Stimulated activated effector memory CD8-positive, alpha-beta T cell treated with anti-CD3 and anti-CD28 coated beads, Interleukin-12 subunit alpha, Interleukin-12 subunit beta, amount 100 ng/mL, for 72 hours (primary cell): ENCODE measurements around the gene DNMT3B.
"Not testable (repeated sequence)": the region's sequence is repeated elsewhere in the genome, so short reads cannot be mapped to it uniquely, and the experiment has no call there.

Experiments
- ATAC-seq: fragments of 150-1000 bp; cut with Tn5 transposase; 2 replicates; pipeline ENCODE4 v1.10.0; 2021
- DNase-seq, 2 donors: peaks; one replicate each; pipeline ENCODE4 v3.0.0; 2021 to 2022; ENCODE audit warnings: low spot score in 2 of 2
- H3K27ac Mint-ChIP-seq: one replicate; pipeline ENCODE4 v1.8.0; 2022; ENCODE audit warnings: mild to moderate bottlenecking, mixed read lengths
- H3K36me3 Mint-ChIP-seq: one replicate; pipeline ENCODE4 v1.8.0; 2022; ENCODE audit warnings: mild to moderate bottlenecking, mixed read lengths
- H3K4me1 Mint-ChIP-seq: one replicate; pipeline ENCODE4 v1.8.0; 2022; ENCODE audit warnings: mixed read lengths
- H3K4me3 Mint-ChIP-seq: one replicate; pipeline ENCODE4 v1.8.0; 2022; ENCODE audit warnings: mild to moderate bottlenecking, mixed read lengths
- H3K9me3 Mint-ChIP-seq: one replicate; pipeline ENCODE4 v1.8.0; 2022; ENCODE audit warnings: mixed read lengths

DNMT3B gene

GRCh38 chr20:32761831-32762753 is at the start of gene DNMT3B:
TSS of gene DNMT3B (plus strand) at chr20:32762385. CDS start at chr20:32780324, 17,939 bp downstream.
- peak; percentile 65 to 87 for DNase-seq
- H3K9me3 Mint-ChIP-seq: no peaks in the 10 kb centered on the region
- H3K4me3 Mint-ChIP-seq: peak within 1 kb of the TSS; percentile 82
- peak; percentile 82 for ATAC-seq
- peaks cover 14% of the 10 kb centered on the region for H3K4me1 Mint-ChIP-seq
- H3K36me3 Mint-ChIP-seq: no peaks in the 10 kb centered on the region
- H3K27ac Mint-ChIP-seq: peak within 1 kb of the TSS; percentile 78

GRCh38 chr20:32718749-32719348 is 43.3 kb upstream of the DNMT3B start:
- no peak for ATAC-seq
- Mint-ChIP-seq H3K36me3 (peaks cover 58% of the 10 kb centered on the region), H3K4me3 (no peak overlapping the region), H3K9me3 (no peaks in the 10 kb centered on the region), H3K27ac (peak overlapping the region; percentile 4), H3K4me1 (peaks cover 6% of the 10 kb centered on the region)
- DNase-seq: no peak

- H3K27ac Mint-ChIP-seq: peak overlapping the region; percentile 61
- H3K4me1 Mint-ChIP-seq: peaks cover 16% of the 10 kb centered on the region
- ATAC-seq: no peak
- peaks cover 58% of the 10 kb centered on the region for H3K36me3 Mint-ChIP-seq
- DNase-seq: no peak
- H3K9me3 Mint-ChIP-seq: no peaks in the 10 kb centered on the region
- no peak overlapping the region for H3K4me3 Mint-ChIP-seq
Observed at GRCh38 chr20:32727683-32728082, 34.5 kb upstream of the DNMT3B start.

GRCh38 chr20:32728435-32728834 is 33.8 kb upstream of the DNMT3B start:
- not testable (repeated sequence) for H3K4me3 Mint-ChIP-seq, DNase-seq, H3K9me3 Mint-ChIP-seq, ATAC-seq
- peaks cover 16% of the 10 kb centered on the region for H3K4me1 Mint-ChIP-seq
- H3K27ac Mint-ChIP-seq: peak overlapping the region; percentile 61
- H3K36me3 Mint-ChIP-seq: peaks cover 63% of the 10 kb centered on the region

GRCh38 chr20:32729334-32729733 is 32.9 kb upstream of the DNMT3B start:
- not testable (repeated sequence) for DNase-seq, H3K9me3 Mint-ChIP-seq, ATAC-seq, H3K4me3 Mint-ChIP-seq
- Mint-ChIP-seq H3K27ac (peak overlapping the region; percentile 61), H3K4me1 (peaks cover 16% of the 10 kb centered on the region), H3K36me3 (peaks cover 63% of the 10 kb centered on the region)

- no peak overlapping the region for H3K4me3 Mint-ChIP-seq
Observed at GRCh38 chr20:32731882-32732266, 30.3 kb upstream of the DNMT3B start.

GRCh38 chr20:32737371-32738223 is 24.6 kb upstream of the DNMT3B start:
- ATAC-seq: peak; percentile 95
- Mint-ChIP-seq H3K36me3 (peaks cover 8% of the 10 kb centered on the region), H3K4me3 (peak overlapping the region; percentile 36), H3K27ac (peak overlapping the region; percentile 87), H3K4me1 (peaks cover 36% of the 10 kb centered on the region), H3K9me3 (no peaks in the 10 kb centered on the region)
- DNase-seq: peak; percentile 26 to 58

More at GRCh38 chr20:32731882-32732266, 30.3 kb upstream of the DNMT3B start:
- DNase-seq (no peak), ATAC-seq (no peak)
- peaks cover 28% of the 10 kb centered on the region for H3K4me1 Mint-ChIP-seq
- H3K9me3 Mint-ChIP-seq: no peaks in the 10 kb centered on the region
- no peak overlapping the region for H3K27ac Mint-ChIP-seq
- peaks cover 41% of the 10 kb centered on the region for H3K36me3 Mint-ChIP-seq

- no peak overlapping the region for H3K27ac Mint-ChIP-seq
- H3K9me3 Mint-ChIP-seq: no peaks in the 10 kb centered on the region
- H3K4me1 Mint-ChIP-seq: peaks cover 34% of the 10 kb centered on the region
- DNase-seq (no peak), ATAC-seq (no peak)
- no peaks in the 10 kb centered on the region for H3K36me3 Mint-ChIP-seq
- H3K4me3 Mint-ChIP-seq: no peak overlapping the region
Observed at GRCh38 chr20:32741151-32741550, 21.0 kb upstream of the DNMT3B start.

- H3K27ac Mint-ChIP-seq: peak overlapping the region; percentile 98
- DNase-seq: peak in 1 of 2 donors; percentile 62
- H3K36me3 Mint-ChIP-seq: no peaks in the 10 kb centered on the region
- H3K4me3 Mint-ChIP-seq: peak overlapping the region; percentile 95
- no peaks in the 10 kb centered on the region for H3K9me3 Mint-ChIP-seq
- H3K4me1 Mint-ChIP-seq: peaks cover 21% of the 10 kb centered on the region
- peak; percentile 33 for ATAC-seq
Observed at GRCh38 chr20:32742322-32743236, 19.6 kb upstream of the DNMT3B start.

GRCh38 chr20:32743237-32744112 is 18.7 kb upstream of the DNMT3B start, which contains the start of gene COMMD7:
TSS of gene COMMD7 (minus strand) at chr20:32743467. CDS start at chr20:32743391, 76 bp downstream.
- peak within 1 kb of the TSS; percentile 95 for H3K4me3 Mint-ChIP-seq
- H3K36me3 Mint-ChIP-seq: no peaks in the 10 kb centered on the region
- DNase-seq: peak; percentile 48 to 79
- peaks cover 14% of the 10 kb centered on the region for H3K4me1 Mint-ChIP-seq
- peak within 1 kb of the TSS; percentile 98 for H3K27ac Mint-ChIP-seq
- H3K9me3 Mint-ChIP-seq: no peaks in the 10 kb centered on the region
- peak; percentile 88 for ATAC-seq

GRCh38 chr20:32749914-32750637 is 12.1 kb upstream of the DNMT3B start:
- Mint-ChIP-seq H3K27ac (no peak overlapping the region), H3K36me3 (no peaks in the 10 kb centered on the region), H3K4me3 (no peak overlapping the region), H3K4me1 (peaks cover 10% of the 10 kb centered on the region), H3K9me3 (no peaks in the 10 kb centered on the region)
- no peak for ATAC-seq
- DNase-seq: no peak

- peaks cover 10% of the 10 kb centered on the region for H3K4me1 Mint-ChIP-seq
- H3K36me3 Mint-ChIP-seq: no peaks in the 10 kb centered on the region
- no peak overlapping the region for H3K4me3 Mint-ChIP-seq
- no peak overlapping the region for H3K27ac Mint-ChIP-seq
- DNase-seq: no peak
- no peaks in the 10 kb centered on the region for H3K9me3 Mint-ChIP-seq
- no peak for ATAC-seq
Observed at GRCh38 chr20:32751293-32751692, 10.9 kb upstream of the DNMT3B start.
